ENCODE data around the gene PATL2.

GRCh38 chr15:44728576-44729407, 17.7 kb upstream of the PATL2 start:
- no peak for TF ChIP-seq CTCF (IDR thresholded peaks at IDR 0.05; ENCODE audit: insufficient read depth, low read length)
- TF ChIP-seq REST (IDR thresholded peaks at IDR 0.05; ENCODE audit: insufficient replicate concordance, low read depth): no peak
- TF ChIP-seq POLR2AphosphoS5 (IDR thresholded peaks at IDR 0.05; ENCODE audit: low read depth): peak; percentile 36; the same call in 1 of the 2 replicates
